Measurements from ENCODE around the gene HTR2C.

- TF ChIP-seq POLR2AphosphoS5 (IDR thresholded peaks at IDR 0.05; ENCODE audit: low read depth, low read length) = no peak
- no peak for TF ChIP-seq POLR2A (IDR thresholded peaks at IDR 0.05; ENCODE audit: low read depth, low read length)
These were observed 321.4 kb downstream of the HTR2C start for GRCh38 chrX:114905251-114905650.

Measured in GM12892 (cell line).